HepG2 (cell line): Measurements from ENCODE around the gene TPD52L2. TPM values are rescaled to one million over a fixed set of nuclear protein-coding genes. Genes with fewer than 3 reads are reported as not detected.

Experiments used
- GABPB1 ChIP-seq: IDR thresholded peaks from 2 replicates; pipeline ENCODE4 v1.6.1; 2016; ENCODE audit warnings: mild to moderate bottlenecking, missing genetic modification reagents, moderate library complexity, missing compliant biosample characterization
- HES4 ChIP-seq: sonication (generic); formaldehyde crosslinking; IDR thresholded peaks from 2 replicates; pipeline ENCODE4 v1.9.0; 2021; ENCODE audit warnings: mild to moderate bottlenecking, missing genetic modification reagents, borderline replicate concordance
- MED13 ChIP-seq: sonication (generic); formaldehyde crosslinking; IDR thresholded peaks from 2 replicates; pipeline ENCODE4 v1.5.0; 2020; ENCODE audit warnings: missing genetic modification reagents
- MXI1 ChIP-seq: IDR thresholded peaks from 3 replicates; pipeline ENCODE4 v1.6.1; 2012; ENCODE audit warnings: low read depth, low read length, inconsistent platforms, borderline replicate concordance
- NFYB ChIP-seq: sonication (generic); formaldehyde crosslinking; IDR thresholded peaks from 2 replicates; pipeline ENCODE4 v1.4.0; 2020; ENCODE audit warnings: missing genetic modification reagents
- PCBP1 ChIP-seq: fragments of 200-400 bp; formaldehyde crosslinking; IDR thresholded peaks from 2 replicates; pipeline ENCODE4 v1.6.1; 2017; ENCODE audit warnings: mild to moderate bottlenecking, low read depth, low read length, borderline replicate concordance
- SP140L ChIP-seq: sonication (generic); formaldehyde crosslinking; IDR thresholded peaks from 2 replicates; pipeline ENCODE4 v1.4.0; 2020; ENCODE audit warnings: missing genetic modification reagents, borderline replicate concordance
- TBX3 ChIP-seq: fragments of 450-650 bp; IDR thresholded peaks from 2 replicates; pipeline ENCODE4 v1.6.1; 2017; ENCODE audit warnings: antibody characterized with exemption, mild to moderate bottlenecking, inconsistent platforms, borderline replicate concordance
- TOPORS ChIP-seq: sonication (generic); formaldehyde crosslinking; IDR thresholded peaks from 2 replicates; pipeline ENCODE4 v1.8.0; 2023; ENCODE audit warnings: mild to moderate bottlenecking, missing genetic modification reagents
- ZBTB49 ChIP-seq: sonication (generic); formaldehyde crosslinking; IDR thresholded peaks from 2 replicates; pipeline ENCODE4 v1.4.0; 2020; ENCODE audit warnings: missing genetic modification reagents, borderline replicate concordance
- ZNF333 ChIP-seq: sonication (generic); formaldehyde crosslinking; IDR thresholded peaks from 2 replicates; pipeline ENCODE4 v1.4.0; 2020; ENCODE audit warnings: mild to moderate bottlenecking, missing genetic modification reagents, borderline replicate concordance
- ZNF431 ChIP-seq: sonication (generic); formaldehyde crosslinking; IDR thresholded peaks from 2 replicates; pipeline ENCODE4 v1.9.0; 2022; ENCODE audit warnings: missing genetic modification reagents, low read depth, mild to moderate bottlenecking, borderline replicate concordance
- ZNF609 ChIP-seq: sonication (generic); formaldehyde crosslinking; IDR thresholded peaks from 2 replicates; pipeline ENCODE4 v1.4.0; 2020; ENCODE audit warnings: mild to moderate bottlenecking, missing genetic modification reagents, borderline replicate concordance
- ZNF646 ChIP-seq: sonication (generic); formaldehyde crosslinking; IDR thresholded peaks from 2 replicates; pipeline ENCODE4 v1.9.0; 2021; ENCODE audit warnings: mild to moderate bottlenecking, missing genetic modification reagents
- ZSCAN30 ChIP-seq: sonication (generic); formaldehyde crosslinking; IDR thresholded peaks from 2 replicates; pipeline ENCODE4 v1.5.0; 2020; ENCODE audit warnings: mild to moderate bottlenecking, missing genetic modification reagents
- polyA plus RNA-seq, 8 experiments: library from polyadenylated mRNA; depleted of rRNA in 3 of 8; stranded (reverse) in 7 of 8; unstranded in 1 of 8; fragments of >200 nt; fragmentation: Illumina TruSeq in 4 of 8; extraction: Trizol in 4 of 8; gene quantifications; 2 replicates each; pipeline versions ENCODE4 v1.2.1 to v1.2.3, GENCODE V29; 2011 to 2016; ENCODE audit warnings: low read depth in 4 of 8, missing spikeins in 1 of 8, mixed read lengths in 1 of 8; ENCODE audit not compliant: insufficient read depth in 1 of 8
- total RNA-seq, 5 experiments: library from RNA; depleted of rRNA; stranded (reverse); fragments of >200 nt; fragmentation: Illumina TruSeq; extraction: Trizol; gene quantifications; 2 replicates each; pipeline ENCODE4 v1.2.3, GENCODE V29; 2016; ENCODE audit warnings: low read depth in 1 of 5

The TPD52L2 gene
- total and polyA plus RNA-seq, 2 of the 13 experiments (the other 11 are each of a cell fraction or from before 2014, with no cell fraction given): 156 to 184 TPM

- TF ChIP-seq NFYB (CRISPR knock-in tag) (no peak), ZNF333 (peak; percentile 32; the same call in 1 of the 2 replicates), SP140L (CRISPR knock-in tag) (no peak), PCBP1 (peak; percentile 49; the same call in 1 of the 2 replicates), TOPORS (CRISPR knock-in tag) (peak; percentile 63; the same call in 1 of the 2 replicates), ZNF646 (CRISPR knock-in tag) (peak; percentile 66; the same call in 1 of the 2 replicates), GABPB1 (CRISPR knock-in tag) (peak; percentile 33; the same call in 1 of the 2 replicates), ZBTB49 (CRISPR knock-in tag) (peak; percentile 50; the same call in 1 of the 2 replicates), MXI1 (no peak), MED13 (CRISPR knock-in tag) (0 out of 2 replicates have a peak, but pooled peaks have one; percentile 2), ZNF431 (0 out of 2 replicates have a peak, but pooled peaks have one; percentile 65), ZNF609 (peak; percentile 53; the same call in 1 of the 2 replicates), HES4 (CRISPR knock-in tag) (peak; percentile 67; the same call in 1 of the 2 replicates), ZSCAN30 (CRISPR knock-in tag) (no peak), TBX3 (no peak)
Observed at GRCh38 chr20:63857764-63858392, 7.2 kb upstream of the TPD52L2 start (continued).
